Urothelium cell line (cell line): ENCODE results near the gene ERICH4.
"Not testable (repeated sequence)": the region's sequence is repeated elsewhere in the genome, so short reads cannot be mapped to it uniquely, and the experiment has no call there.

Source experiments
- DNase-seq: peaks from one replicate; pipeline ENCODE4 v3.0.0; 2011; ENCODE audit warnings: low spot score, mixed read lengths
- FAIRE-seq: peaks from 2 replicates; lab custom pipeline; 2011; peaks lifted over from hg19 to GRCh38; lab: Jason Lieb, UNC

ERICH4 gene

GRCh38 chr19:41463257-41464256, 20.6 kb downstream of the ERICH4 start:
- peak; percentile 73 for FAIRE-seq
- not testable (repeated sequence) for DNase-seq

GRCh38 chr19:41476583-41476982, 33.6 kb downstream of the ERICH4 start:
- DNase-seq = no peak
- FAIRE-seq = no peak

GRCh38 chr19:41478171-41478570, 35.2 kb downstream of the ERICH4 start:
- FAIRE-seq (no peak), DNase-seq (no peak)

DNA sequence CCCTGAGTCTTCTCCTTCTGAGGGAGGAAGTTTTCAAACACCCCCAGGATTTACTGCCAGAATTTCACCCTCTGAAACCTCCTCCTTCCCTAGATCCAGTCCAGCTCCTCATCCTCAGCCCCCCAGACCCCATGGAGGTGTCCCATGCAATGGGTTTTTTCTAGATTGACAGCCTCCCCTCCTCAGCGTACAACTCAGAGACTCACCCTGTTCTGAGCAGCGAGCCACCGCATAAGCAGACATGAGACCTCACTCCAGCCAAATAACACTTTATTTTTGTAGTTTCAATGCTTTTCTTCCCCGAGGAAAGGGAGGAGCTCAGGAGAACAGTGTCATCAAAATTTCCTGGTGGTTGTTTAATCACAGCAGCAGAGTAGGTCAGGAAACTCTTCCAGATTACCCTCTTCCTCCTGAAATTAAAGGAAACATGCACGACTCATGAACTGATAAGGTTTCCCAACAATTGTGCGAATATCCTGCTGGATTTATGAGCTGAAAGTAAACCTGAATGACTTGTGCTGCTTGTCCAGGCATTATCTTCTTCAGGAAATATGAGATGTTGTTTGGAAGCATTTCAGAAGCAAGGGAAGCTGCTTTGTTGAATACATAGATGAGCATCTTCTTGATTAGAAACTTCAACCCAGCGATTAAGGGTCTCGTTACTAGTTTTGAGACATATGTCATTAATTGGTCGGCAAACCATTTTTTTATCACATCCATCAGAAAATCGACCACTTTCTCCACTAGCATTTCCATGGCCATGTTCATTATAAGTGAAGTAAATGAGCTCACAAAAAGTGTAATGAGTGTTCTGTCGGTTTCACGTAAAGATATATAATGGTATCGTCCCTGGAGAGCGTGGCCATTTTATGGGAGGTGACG, 36.2 kb downstream of the ERICH4 start:
- FAIRE-seq = no peak
- no peak for DNase-seq

DNA sequence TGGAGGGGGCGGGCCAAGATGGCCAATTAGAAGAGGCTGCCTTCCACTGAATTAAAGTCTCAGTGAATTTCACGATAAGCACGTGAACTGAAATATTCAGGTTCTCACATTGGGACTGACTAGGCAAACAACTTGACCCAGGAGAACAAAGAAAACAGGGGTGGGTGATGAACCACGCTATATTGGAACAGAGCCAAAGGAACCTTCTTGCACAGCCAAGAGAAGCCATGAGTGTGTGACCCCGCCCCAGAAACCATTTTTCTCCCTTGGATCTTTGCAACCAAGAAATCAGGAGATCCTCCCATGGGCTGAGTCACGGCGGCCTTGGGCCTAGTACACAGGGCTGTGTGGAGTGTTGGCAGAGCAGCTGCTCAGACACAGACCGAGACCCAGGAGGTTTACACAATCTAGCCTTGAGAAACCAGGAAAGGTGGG, 36.8 kb downstream of the ERICH4 start:
- FAIRE-seq (no peak), DNase-seq (no peak)

DNA sequence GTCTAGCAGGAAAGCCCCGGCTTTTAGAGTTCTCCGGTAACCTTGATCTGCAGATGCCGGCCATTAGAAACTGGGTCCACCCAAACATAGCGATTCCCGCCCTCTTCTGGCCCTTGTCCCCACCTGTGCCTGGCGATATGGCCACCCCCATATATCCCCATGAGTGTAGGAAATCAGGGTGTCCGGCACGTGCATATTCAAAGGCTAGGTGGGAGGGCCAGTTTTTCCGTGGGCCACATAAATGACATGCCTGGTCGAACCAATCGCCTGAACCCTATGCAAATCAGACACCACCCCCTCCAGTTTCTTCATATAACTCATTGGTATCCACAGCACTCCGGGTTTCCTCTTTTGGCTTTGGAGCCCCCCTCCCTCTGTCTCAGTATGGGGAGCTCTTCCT, 37.4 kb downstream of the ERICH4 start:
- FAIRE-seq = no peak
- DNase-seq = no peak

GRCh38 chr19:41484822-41485221, 41.9 kb downstream of the ERICH4 start:
- no peak for DNase-seq
- FAIRE-seq = no peak

DNA sequence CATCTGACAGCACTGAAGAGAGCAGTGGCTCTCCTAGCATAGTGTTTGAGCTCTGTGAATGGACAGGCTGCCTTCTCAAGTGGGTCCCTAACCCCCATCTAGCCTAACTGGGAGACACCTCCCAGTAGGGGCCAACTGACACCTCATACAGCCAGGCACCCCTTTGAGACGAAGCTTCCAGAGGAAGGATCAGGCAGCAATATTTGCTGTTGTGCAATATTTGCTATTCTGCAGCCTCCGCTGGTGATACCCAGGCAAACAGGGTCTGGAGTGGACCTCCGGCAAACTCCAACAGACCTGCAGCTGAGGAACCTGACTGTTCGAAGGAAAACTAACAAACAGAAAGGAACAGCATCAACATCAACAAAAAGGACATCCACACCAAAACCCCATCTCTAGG, 44.0 kb downstream of the ERICH4 start:
- FAIRE-seq, DNase-seq: not testable (repeated sequence)

GRCh38 chr19:41492843-41493242, 49.9 kb downstream of the ERICH4 start:
- FAIRE-seq (no peak), DNase-seq (no peak)
